ENCODE measurements around the gene CFAP46.

CFAP46 gene

GRCh38 chr10:132947843-132948242 is 5.5 kb upstream of the CFAP46 start:
- H3K4me3 ChIP-seq (ENCODE audit: insufficient read depth, low read length, poor library complexity, severe bottlenecking) = no peak overlapping the region
- no peaks in the 10 kb centered on the region; the same call in 1 of the 2 replicates for H3K27me3 ChIP-seq (ENCODE audit: low read length)
- H3F3A ChIP-seq (ENCODE audit: insufficient read depth) = no peaks in the 10 kb centered on the region
- TF ChIP-seq, protein P1, sequence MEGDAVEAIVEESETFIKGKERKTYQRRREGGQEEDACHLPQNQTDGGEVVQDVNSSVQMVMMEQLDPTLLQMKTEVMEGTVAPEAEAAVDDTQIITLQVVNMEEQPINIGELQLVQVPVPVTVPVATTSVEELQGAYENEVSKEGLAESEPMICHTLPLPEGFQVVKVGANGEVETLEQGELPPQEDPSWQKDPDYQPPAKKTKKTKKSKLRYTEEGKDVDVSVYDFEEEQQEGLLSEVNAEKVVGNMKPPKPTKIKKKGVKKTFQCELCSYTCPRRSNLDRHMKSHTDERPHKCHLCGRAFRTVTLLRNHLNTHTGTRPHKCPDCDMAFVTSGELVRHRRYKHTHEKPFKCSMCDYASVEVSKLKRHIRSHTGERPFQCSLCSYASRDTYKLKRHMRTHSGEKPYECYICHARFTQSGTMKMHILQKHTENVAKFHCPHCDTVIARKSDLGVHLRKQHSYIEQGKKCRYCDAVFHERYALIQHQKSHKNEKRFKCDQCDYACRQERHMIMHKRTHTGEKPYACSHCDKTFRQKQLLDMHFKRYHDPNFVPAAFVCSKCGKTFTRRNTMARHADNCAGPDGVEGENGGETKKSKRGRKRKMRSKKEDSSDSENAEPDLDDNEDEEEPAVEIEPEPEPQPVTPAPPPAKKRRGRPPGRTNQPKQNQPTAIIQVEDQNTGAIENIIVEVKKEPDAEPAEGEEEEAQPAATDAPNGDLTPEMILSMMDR (IDR thresholded peaks at IDR 0.05; ENCODE audit: insufficient read depth, low read length, poor library complexity, severe bottlenecking) = no peak
- TF ChIP-seq EZH2phosphoT487 (conservative IDR thresholded peaks at IDR 0.05; ENCODE audit: low read length) = no peak
- no peaks in the 10 kb centered on the region for H3K79me2 ChIP-seq (ENCODE audit: insufficient read depth, low read length)
- no peaks in the 10 kb centered on the region for H3K9me2 ChIP-seq (replicated peaks; ENCODE audit: insufficient read depth, low read length)
- H4K20me1 ChIP-seq (ENCODE audit: low read depth, low read length) = no peaks in the 10 kb centered on the region
- no peak overlapping the region for H2AFZ ChIP-seq (ENCODE audit: low read depth, low read length, severe bottlenecking)
- H3K27ac ChIP-seq (ENCODE audit: low read depth, low read length) = no peak overlapping the region
- no peaks in the 10 kb centered on the region for H3K36me3 ChIP-seq (ENCODE audit: low read length)
- H3K9ac ChIP-seq (ENCODE audit: low read length) = no peak overlapping the region
- H3K4me2 ChIP-seq (ENCODE audit: low read depth, low read length, poor library complexity, severe bottlenecking) = no peak overlapping the region
- H3K9me3 ChIP-seq (ENCODE audit: insufficient read depth, low read length) = no peaks in the 10 kb centered on the region

GRCh38 chr10:132946806-132947546 is 4.6 kb upstream of the CFAP46 start:
- H3K9me3 ChIP-seq (ENCODE audit: insufficient read depth, low read length) = no peaks in the 10 kb centered on the region
- no peak overlapping the region for H3K9ac ChIP-seq (ENCODE audit: low read length)
- no peaks in the 10 kb centered on the region; the same call in 1 of the 2 replicates for H3K27me3 ChIP-seq (ENCODE audit: low read length)
- TF ChIP-seq EZH2phosphoT487 (conservative IDR thresholded peaks at IDR 0.05; ENCODE audit: low read length) = no peak
- TF ChIP-seq, protein P1 (IDR thresholded peaks at IDR 0.05; ENCODE audit: insufficient read depth, low read length, poor library complexity, severe bottlenecking) = no peak
- no peaks in the 10 kb centered on the region for H4K20me1 ChIP-seq (ENCODE audit: low read depth, low read length)
- H3F3A ChIP-seq (ENCODE audit: insufficient read depth) = no peaks in the 10 kb centered on the region
- H3K27ac ChIP-seq (ENCODE audit: low read depth, low read length) = no peak overlapping the region
- H3K4me3 ChIP-seq (ENCODE audit: insufficient read depth, low read length, poor library complexity, severe bottlenecking) = no peak overlapping the region
- no peak overlapping the region for H2AFZ ChIP-seq (ENCODE audit: low read depth, low read length, severe bottlenecking)
- no peaks in the 10 kb centered on the region for H3K79me2 ChIP-seq (ENCODE audit: insufficient read depth, low read length)
- H3K36me3 ChIP-seq (ENCODE audit: low read length) = no peaks in the 10 kb centered on the region
- H3K9me2 ChIP-seq (replicated peaks; ENCODE audit: insufficient read depth, low read length) = no peaks in the 10 kb centered on the region
- H3K4me2 ChIP-seq (ENCODE audit: low read depth, low read length, poor library complexity, severe bottlenecking) = no peak overlapping the region

DNA sequence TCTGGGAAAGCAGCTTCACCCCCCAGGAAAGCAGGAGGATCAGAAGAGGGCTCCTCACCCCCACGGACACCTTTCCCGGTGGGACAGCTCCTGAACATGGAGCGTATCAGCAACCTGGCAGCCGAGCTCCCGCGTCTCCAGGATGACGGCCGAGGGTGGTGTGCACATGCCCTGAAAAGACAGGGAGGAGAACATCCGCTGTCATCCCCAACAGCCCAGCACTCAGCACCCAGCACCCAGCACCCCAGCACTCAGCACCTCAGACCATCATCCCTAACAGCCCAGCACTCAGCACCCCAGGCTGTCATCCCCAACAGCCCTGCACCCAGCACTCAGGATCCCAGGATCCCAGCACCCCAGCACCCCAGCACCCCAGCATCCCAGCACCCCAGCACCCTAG is 3.9 kb upstream of the CFAP46 start:
- no peak overlapping the region for H3K4me3 ChIP-seq (ENCODE audit: insufficient read depth, low read length, poor library complexity, severe bottlenecking)
- H3K36me3 ChIP-seq (ENCODE audit: low read length) = no peaks in the 10 kb centered on the region
- H3K9me2 ChIP-seq (replicated peaks; ENCODE audit: insufficient read depth, low read length) = no peaks in the 10 kb centered on the region
- H3K9me3 ChIP-seq (ENCODE audit: insufficient read depth, low read length) = no peaks in the 10 kb centered on the region
- no peaks in the 10 kb centered on the region for H4K20me1 ChIP-seq (ENCODE audit: low read depth, low read length)
- H3K9ac ChIP-seq (ENCODE audit: low read length) = no peak overlapping the region
- TF ChIP-seq EZH2phosphoT487 (conservative IDR thresholded peaks at IDR 0.05; ENCODE audit: low read length) = no peak
- TF ChIP-seq, protein P1 (IDR thresholded peaks at IDR 0.05; ENCODE audit: insufficient read depth, low read length, poor library complexity, severe bottlenecking) = no peak
- no peak overlapping the region for H3K4me2 ChIP-seq (ENCODE audit: low read depth, low read length, poor library complexity, severe bottlenecking)
- no peaks in the 10 kb centered on the region for H3F3A ChIP-seq (ENCODE audit: insufficient read depth)
- H2AFZ ChIP-seq (ENCODE audit: low read depth, low read length, severe bottlenecking) = no peak overlapping the region
- H3K27ac ChIP-seq (ENCODE audit: low read depth, low read length) = no peak overlapping the region
- no peaks in the 10 kb centered on the region for H3K79me2 ChIP-seq (ENCODE audit: insufficient read depth, low read length)
- no peaks in the 10 kb centered on the region; the same call in 1 of the 2 replicates for H3K27me3 ChIP-seq (ENCODE audit: low read length)

Measured in SU-DHL-6 (cell line).